ENCODE data around the gene TBX6.

DNA sequence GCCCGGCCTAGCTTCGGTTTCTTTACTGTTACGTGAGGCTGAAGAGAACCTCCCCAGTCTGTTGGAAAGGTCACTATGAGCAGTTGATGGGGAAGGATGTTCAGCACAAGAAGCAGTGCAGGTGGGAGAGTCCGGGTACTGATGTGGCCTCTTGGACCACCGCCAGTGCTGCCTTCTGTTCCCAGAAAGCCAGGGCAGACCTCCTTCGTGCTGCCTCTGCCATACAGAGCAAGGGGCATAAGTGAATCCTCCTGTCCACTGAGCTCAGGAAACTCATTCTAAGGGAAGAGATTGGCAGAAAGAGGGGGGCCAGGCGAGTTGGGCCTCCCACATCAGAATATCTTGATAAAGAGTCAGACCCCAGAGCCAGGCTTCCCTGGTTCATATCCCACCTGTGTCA is 12.2 kb downstream of the TBX6 start:
- TF ChIP-seq, protein P1, sequence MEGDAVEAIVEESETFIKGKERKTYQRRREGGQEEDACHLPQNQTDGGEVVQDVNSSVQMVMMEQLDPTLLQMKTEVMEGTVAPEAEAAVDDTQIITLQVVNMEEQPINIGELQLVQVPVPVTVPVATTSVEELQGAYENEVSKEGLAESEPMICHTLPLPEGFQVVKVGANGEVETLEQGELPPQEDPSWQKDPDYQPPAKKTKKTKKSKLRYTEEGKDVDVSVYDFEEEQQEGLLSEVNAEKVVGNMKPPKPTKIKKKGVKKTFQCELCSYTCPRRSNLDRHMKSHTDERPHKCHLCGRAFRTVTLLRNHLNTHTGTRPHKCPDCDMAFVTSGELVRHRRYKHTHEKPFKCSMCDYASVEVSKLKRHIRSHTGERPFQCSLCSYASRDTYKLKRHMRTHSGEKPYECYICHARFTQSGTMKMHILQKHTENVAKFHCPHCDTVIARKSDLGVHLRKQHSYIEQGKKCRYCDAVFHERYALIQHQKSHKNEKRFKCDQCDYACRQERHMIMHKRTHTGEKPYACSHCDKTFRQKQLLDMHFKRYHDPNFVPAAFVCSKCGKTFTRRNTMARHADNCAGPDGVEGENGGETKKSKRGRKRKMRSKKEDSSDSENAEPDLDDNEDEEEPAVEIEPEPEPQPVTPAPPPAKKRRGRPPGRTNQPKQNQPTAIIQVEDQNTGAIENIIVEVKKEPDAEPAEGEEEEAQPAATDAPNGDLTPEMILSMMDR (conservative IDR thresholded peaks at IDR 0.05; ENCODE audit: low read depth, low read length): no peak
- no peak for TF ChIP-seq EZH2 (IDR thresholded peaks at IDR 0.05; ENCODE audit: borderline replicate concordance, low read depth, low read length, poor library complexity, severe bottlenecking)

All from A673 (cell line).